Stimulated activated CD8-positive, alpha-beta memory T cell treated with anti-CD3 and anti-CD28 coated beads, Interleukin-4, amount 100 ng/mL, for 1 hour (primary cell): ENCODE measurements around the gene BEX2.
"Not testable (repeated sequence)": the region's sequence is repeated elsewhere in the genome, so short reads cannot be mapped to it uniquely, and the experiment has no call there.

Experiments
- DNase-seq, 2 donors: peaks; one replicate each; pipeline ENCODE4 v3.0.0-alpha.2; 2020; ENCODE audit warnings: low read depth in 2 of 2, low spot score in 1 of 2

The BEX2 gene

GRCh38 chrX:103310555-103311398, at the start of gene BEX2:
Gene BEX2, minus strand, starts transcription at chrX:103310990. Its CDS starts 1,014 bp downstream, at chrX:103309976.
- DNase-seq, result peak; percentile 49 to 64

DNA sequence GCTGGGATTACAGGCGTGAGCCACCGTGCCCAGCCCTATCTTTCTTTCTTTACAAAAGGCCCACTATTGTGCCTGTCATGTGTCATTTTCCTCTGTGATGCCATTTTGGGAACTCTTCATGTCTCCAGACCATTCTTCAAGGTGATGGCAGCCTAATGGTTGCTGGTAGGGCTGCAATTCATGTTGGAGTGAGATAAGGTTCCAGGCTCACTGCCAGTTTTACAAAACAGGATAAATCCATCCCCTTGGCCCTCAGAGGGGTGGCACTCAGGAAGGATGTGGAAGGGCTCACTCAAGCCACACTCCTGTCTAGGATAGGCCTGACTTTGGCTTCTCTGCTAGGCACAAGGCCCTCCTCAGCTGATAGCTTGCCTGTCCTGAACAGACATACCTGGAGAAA, 49.3 kb upstream of the BEX2 start:
- DNase-seq, result no peak

DNA sequence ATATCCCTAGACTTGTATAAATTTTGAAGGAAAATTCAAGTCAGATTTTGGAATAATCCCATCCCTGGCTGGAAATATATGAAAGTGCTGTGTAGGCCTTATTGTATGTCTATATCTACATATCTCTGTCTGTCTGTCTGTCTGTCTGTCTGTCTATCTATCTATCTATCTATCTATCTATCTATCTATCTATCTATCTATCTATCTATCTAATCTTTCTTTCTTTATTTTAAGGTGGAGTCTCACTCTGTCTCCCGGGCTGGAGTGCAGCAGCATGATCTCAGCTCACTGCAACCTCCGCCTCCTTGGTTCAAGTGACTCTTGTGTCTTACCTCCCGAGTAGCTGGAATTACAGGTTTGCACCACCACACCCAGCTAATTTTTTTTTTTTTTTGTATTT, 48.8 kb upstream of the BEX2 start:
- DNase-seq, result not testable (repeated sequence)

DNA sequence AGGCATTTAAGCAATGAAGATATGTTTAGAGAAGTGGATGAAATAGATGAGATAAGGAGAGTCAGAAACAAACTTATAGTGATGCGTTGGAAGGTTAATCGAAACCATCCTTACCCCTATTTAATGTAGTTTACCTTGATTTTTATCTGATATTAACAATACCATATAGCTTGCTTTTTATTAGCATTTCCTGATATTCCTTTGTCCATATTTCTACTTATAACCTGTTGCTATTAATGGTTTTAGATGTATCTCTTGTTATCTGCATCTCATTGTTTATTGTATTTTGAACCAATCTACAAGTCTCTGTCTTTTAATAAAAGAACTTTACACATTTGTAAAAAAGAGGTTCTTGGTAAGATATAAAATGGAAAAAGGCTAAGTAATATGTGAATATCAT, 47.1 kb upstream of the BEX2 start:
- DNase-seq, result no peak

- no peak for DNase-seq
Measured at GRCh38 chrX:103356858-103357257, 46.1 kb upstream of the BEX2 start.

GRCh38 chrX:103356130-103356798, 45.5 kb upstream of the BEX2 start, which contains the start of gene TCEAL9:
Gene TCEAL9, plus strand, starts transcription at chrX:103356506. Its CDS starts 1,179 bp downstream, at chrX:103357685.
- no peak for DNase-seq

DNA sequence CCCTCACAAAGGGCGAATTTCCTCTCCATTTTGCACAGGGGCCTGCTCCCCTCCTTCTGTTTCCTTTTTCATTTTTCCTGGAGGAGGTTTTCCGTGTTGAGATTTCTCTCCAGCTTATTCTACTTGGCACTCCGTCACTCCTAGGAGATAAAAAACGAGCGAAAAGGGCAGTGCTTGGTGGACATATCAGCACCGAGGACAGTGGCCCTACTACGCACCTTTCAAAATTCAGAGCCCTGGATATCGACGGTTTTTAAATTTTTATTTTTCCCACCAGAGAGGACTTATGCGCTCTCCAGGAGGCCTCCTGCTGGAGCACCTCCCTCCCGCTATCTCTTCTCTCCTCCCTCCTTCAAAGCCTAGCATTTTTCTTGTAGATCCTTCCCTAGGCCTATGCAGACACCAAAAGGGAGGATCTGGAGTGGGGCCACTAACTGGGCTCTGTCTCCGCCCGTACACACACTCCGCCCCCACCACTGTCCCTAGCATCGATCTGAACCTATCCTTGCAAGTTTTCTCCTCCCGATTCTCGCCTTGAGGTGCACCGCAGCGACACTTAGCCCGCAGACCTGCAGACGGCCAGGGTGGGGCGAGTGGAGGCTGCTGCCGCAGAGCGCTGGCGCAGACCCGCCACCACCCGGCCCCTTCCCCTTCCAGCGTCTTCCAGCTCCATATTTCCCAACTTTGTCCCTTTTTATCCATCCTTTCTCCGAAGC, 37.0 kb upstream of the BEX2 start:
- no peak for DNase-seq

- no peak for DNase-seq
Measured at GRCh38 chrX:103344606-103345005, 33.8 kb upstream of the BEX2 start.

- peak in 1 of 2 donors; percentile 5 for DNase-seq
Measured at GRCh38 chrX:103343105-103343504, 32.3 kb upstream of the BEX2 start.

DNA sequence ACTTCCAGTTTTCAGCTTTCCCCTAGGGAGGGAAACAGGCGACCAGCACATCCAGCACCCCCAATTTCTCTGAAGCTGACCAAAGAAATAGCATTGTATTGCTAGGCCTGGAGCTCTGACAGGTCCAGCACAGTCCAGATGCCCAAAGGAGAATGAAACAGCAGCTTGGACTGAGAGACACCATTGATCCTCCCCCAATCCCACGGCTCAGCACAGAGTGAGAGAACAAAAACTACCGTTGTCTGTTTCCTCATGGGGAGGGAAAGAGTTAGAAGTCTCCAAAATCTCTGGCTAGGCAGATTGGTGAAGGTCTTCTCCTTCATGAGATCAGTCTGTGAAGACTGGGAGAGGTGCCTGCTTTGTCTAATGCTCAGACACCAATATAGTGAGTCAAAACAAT, 27.9 kb upstream of the BEX2 start:
- DNase-seq, result no peak

DNA sequence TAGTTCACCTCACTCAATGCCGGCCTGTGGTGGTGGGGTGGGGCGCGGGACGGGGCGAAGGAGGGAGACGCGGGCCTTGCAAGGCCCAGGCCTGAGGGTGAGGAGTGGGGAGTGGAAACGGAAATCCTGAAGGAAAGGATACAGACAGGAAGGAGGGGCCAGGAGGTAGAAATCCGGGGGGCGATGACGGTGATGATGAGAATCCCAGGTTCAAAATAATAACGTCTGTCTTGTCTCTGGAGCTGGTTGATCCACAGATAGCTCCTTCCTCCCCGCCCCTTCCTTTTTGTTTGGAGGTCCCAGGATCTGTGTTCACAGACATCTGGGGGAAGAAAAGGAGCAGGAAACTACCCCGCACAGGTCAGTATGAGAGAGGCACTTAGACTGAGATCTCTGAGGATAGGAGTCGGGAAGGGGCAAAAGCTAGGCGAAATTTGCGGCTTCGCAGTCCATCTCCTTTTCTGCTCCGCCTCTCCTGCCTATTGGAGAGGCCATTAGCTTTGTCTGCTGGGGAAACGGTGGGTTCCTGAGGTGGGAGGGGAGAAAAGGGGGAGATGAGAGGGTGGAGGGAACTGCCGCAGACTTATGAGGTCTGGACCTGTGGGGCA, 20.0 kb upstream of the BEX2 start:
- DNase-seq, result no peak

- no peak for DNase-seq
Measured at GRCh38 chrX:103329991-103330390, 19.2 kb upstream of the BEX2 start, which contains the start of gene TCEAL7. Gene TCEAL7, plus strand, starts transcription at chrX:103330239. Its CDS starts 1,165 bp downstream, at chrX:103331404.

DNA sequence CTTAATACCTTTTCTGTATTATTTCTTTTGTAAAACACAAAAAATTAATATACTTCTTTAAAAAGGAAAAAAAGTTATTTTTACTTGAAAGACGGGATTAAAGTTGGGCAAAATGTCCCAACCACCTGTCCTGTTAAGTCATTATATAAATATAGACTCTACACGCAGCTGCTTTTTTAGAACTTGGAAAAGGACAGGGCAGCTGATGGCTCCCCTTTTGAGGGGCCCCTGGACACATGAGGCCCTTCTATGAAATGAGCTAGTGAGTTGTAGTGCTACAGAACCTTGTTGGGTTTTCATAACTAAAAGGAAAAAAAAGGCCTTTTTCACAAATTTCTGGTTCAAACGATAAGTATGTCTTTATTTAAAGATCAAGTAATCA, 600 bp upstream of the BEX2 start:
- no peak for DNase-seq

DNA sequence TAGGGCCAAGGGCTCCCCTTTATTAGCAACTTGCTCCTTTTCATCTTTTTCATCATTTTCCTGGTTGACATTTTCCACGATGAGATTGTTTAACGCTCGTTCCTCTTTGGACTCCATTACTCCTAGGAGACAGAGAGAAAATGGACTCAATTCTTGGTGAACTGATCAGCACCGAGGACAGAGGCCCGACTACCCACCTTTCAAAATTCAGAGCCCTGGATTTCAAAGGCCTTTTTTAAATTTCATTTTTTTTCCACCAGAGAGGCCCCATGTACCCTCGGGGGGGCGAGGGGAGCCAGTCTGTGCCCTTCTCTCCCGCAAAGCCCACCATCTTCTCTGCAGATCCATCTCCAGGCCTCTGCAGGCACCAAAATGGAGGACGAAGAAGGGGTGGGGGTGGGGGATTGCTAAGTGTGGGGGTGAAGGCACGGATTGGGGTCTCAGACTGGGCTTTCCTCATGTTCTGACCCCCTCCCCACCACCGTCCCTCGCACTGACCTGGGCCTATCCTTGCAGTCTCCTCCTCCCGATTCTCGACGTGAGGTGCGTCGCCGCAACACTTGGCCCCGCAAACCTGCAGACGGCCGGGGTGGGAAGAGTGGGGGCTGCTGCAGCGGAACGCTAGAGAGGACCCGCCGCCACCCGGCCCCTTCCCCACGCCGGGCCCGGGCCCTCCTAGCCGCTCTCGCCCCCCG, 783 bp downstream of the BEX2 start:
- DNase-seq, result no peak

- not testable (repeated sequence) for DNase-seq
Measured at GRCh38 chrX:103305666-103306065, 5.1 kb downstream of the BEX2 start.

DNA sequence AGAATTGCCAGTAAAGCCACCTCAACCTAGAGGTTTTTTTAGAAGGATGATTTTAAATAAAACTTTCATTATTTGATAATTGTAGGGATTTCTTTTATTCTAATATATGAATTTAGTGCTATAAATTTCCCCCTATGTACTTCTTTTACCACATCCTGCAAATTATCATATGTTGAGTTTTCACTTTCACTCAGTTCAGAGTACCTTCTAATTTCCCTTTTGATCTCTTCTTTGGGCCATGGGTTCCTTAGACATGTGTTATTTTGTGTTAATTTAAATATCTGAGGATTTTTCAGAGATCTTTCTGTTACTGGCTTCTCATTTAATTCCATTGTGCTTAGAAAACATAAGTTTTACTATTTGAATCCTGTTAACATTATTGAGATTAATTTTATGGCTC, 6.1 kb downstream of the BEX2 start:
- DNase-seq, result no peak

GRCh38 chrX:103293118-103293517, 17.7 kb downstream of the BEX2 start:
- DNase-seq, result no peak

- no peak for DNase-seq
Measured at GRCh38 chrX:103279624-103280023, 31.2 kb downstream of the BEX2 start.

- no peak for DNase-seq
Measured at GRCh38 chrX:103276581-103277002, 34.2 kb downstream of the BEX2 start, which contains the start of gene TCEAL5. Gene TCEAL5, minus strand, starts transcription at chrX:103276750. Its CDS starts 2,187 bp downstream, at chrX:103274563.

DNA sequence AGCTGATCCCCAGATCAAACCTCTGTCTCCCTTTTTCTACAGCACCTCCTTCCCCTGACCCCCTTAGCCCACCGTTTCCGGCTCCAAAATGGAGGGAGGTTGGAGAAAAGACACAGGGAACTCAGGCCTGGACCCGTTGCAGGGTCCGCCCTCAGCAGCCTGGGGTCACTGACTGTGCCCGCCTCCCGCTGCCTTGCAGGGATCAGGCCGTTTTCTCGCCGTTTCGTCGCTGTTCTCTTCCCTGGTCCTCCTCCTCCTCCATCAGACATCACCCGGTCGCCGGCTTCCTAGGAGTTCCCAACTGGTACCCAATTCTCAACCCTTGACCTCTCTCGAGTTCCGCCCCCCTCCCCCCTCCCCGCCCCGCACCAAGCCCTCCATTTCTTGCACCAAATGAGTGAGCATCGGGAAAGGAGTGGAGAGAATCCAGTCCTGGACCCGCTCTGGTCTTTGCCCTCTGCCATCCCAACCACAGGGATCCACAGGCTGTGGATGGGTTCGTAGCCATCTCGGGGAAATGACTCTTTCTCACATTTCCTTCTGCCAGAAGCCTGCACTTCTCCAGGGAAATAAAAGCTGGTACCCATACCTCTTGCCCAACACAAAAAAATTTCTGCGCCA, 34.7 kb downstream of the BEX2 start:
- DNase-seq, result no peak
